Naive thymus-derived CD8-positive, alpha-beta T cell (primary cell): ENCODE measurements around the gene SLC25A21. TPM values are rescaled to one million over a fixed set of nuclear protein-coding genes. Genes with fewer than 3 reads are reported as not detected.

Experiments used
- ATAC-seq, 2 donors: fragments of 150-1000 bp; cut with Tn5 transposase in 1 of 2; sonication (Bioruptor Pico), chemical (Tn5 transposase) in 1 of 2; 1 replicate in 1 of 2; 2 replicates in 1 of 2; pipeline ENCODE4 v1.10.0; 2021; ENCODE audit warnings: mild to moderate bottlenecking in 2 of 2, moderate library complexity in 2 of 2
- POLR2A ChIA-PET: fragments of 350-600 bp; sonication (Branson Sonifier 250); formaldehyde crosslinking; loops from one replicate; lab custom pipeline; 2021; ENCODE audit warnings: antibody characterized with exemption; lab: Charles Lee
- DNase-seq, 10 donors: peaks; one replicate each; pipeline versions ENCODE4 v3.0.0 to v3.0.0-alpha.2; 2020 to 2022
- H3K27ac Mint-ChIP-seq, 10 donors: one replicate each; pipeline ENCODE4 v1.8.0; 2020 to 2022; ENCODE audit warnings: mild to moderate bottlenecking in 10 of 10, mixed read lengths in 10 of 10, moderate library complexity in 4 of 10, inconsistent platforms in 1 of 10
- H3K27me3 Mint-ChIP-seq, 5 donors: one replicate each; pipeline ENCODE4 v1.8.0; 2021 to 2022; ENCODE audit warnings: mixed read lengths in 5 of 5
- H3K36me3 Mint-ChIP-seq, 3 donors: one replicate each; pipeline ENCODE4 v1.8.0; 2020 to 2022; ENCODE audit warnings: mixed read lengths in 3 of 3, mild to moderate bottlenecking in 2 of 3, inconsistent platforms in 1 of 3
- H3K4me1 Mint-ChIP-seq, 4 donors: one replicate each; pipeline ENCODE4 v1.8.0; 2021 to 2022; ENCODE audit warnings: mixed read lengths in 4 of 4
- H3K4me3 Mint-ChIP-seq, 10 donors: one replicate each; pipeline ENCODE4 v1.8.0; 2020 to 2022; ENCODE audit warnings: mild to moderate bottlenecking in 10 of 10, mixed read lengths in 10 of 10, moderate library complexity in 6 of 10, inconsistent platforms in 1 of 10
- H3K9me3 Mint-ChIP-seq, 9 donors: one replicate each; pipeline ENCODE4 v1.8.0; 2020 to 2022; ENCODE audit warnings: mixed read lengths in 9 of 9, mild to moderate bottlenecking in 3 of 9, inconsistent platforms in 1 of 9, moderate library complexity in 1 of 9
- polyA plus RNA-seq, 3 donors: library from polyadenylated mRNA; unstranded; fragments of 300-500 nt; fragmentation: Illumina TruSeq; gene quantifications; one replicate each; pipeline ENCODE4 v1.2.3, GENCODE V29; 2021
- total RNA-seq, 8 experiments: library from RNA in 2 of 8; stranded (reverse) in 2 of 8; gene quantifications; one replicate each; pipeline ENCODE4 v1.2.3 and lab custom pipeline; 2021 to 2026

Gene SLC25A21
- total and polyA plus RNA-seq, 5 experiments from 2014 or later = not detected

GRCh38 chr14:37129047-37129446, 43.4 kb downstream of the SLC25A21 start:
- Mint-ChIP-seq H3K4me3 (no peak overlapping the region), H3K27me3 (peaks cover 0 to 6% (median 0%) of the 10 kb centered on the region in 5 donors), H3K9me3 (peaks cover 0 to 12% (median 1%) of the 10 kb centered on the region in 9 donors), H3K4me1 (no peaks in the 10 kb centered on the region), H3K36me3 (no peaks in the 10 kb centered on the region), H3K27ac (no peak overlapping the region)
- POLR2A ChIA-PET = no interaction called here
- no peak for DNase-seq
- no peak for ATAC-seq

GRCh38 chr14:37124614-37125013, 47.8 kb downstream of the SLC25A21 start:
- POLR2A ChIA-PET = no interaction called here
- no peaks in the 10 kb centered on the region for H3K27me3 Mint-ChIP-seq
- no peak overlapping the region for H3K27ac Mint-ChIP-seq

GRCh38 chr14:37122919-37123639, 49.3 kb downstream of the SLC25A21 start:
- peaks cover 0 to 1% (median 0%) of the 10 kb centered on the region in 3 donors for H3K36me3 Mint-ChIP-seq
- H3K9me3 Mint-ChIP-seq = peaks cover 0 to 4% (median 1%) of the 10 kb centered on the region in 9 donors
- DNase-seq (no peak), ATAC-seq (no peak)
- no peaks in the 10 kb centered on the region for H3K27me3 Mint-ChIP-seq
- no peak overlapping the region for H3K4me3 Mint-ChIP-seq
- no peaks in the 10 kb centered on the region for H3K4me1 Mint-ChIP-seq
- H3K27ac Mint-ChIP-seq = no peak overlapping the region
- POLR2A ChIA-PET = no interaction called here

More at GRCh38 chr14:37124614-37125013, 47.8 kb downstream of the SLC25A21 start:
- Mint-ChIP-seq H3K4me1 (no peaks in the 10 kb centered on the region), H3K36me3 (no peaks in the 10 kb centered on the region), H3K4me3 (no peak overlapping the region), H3K9me3 (peaks cover 0 to 5% (median 0%) of the 10 kb centered on the region in 9 donors)
- DNase-seq (no peak), ATAC-seq (no peak)

GRCh38 chr14:37122288-37122687, 50.1 kb downstream of the SLC25A21 start:
- H3K27ac Mint-ChIP-seq = no peak overlapping the region
- H3K36me3 Mint-ChIP-seq = peaks cover 0 to 4% (median 0%) of the 10 kb centered on the region in 3 donors
- H3K4me3 Mint-ChIP-seq = no peak overlapping the region
- no peaks in the 10 kb centered on the region for H3K27me3 Mint-ChIP-seq
- POLR2A ChIA-PET = no interaction called here
- DNase-seq (no peak), ATAC-seq (no peak)
- H3K9me3 Mint-ChIP-seq = peaks cover 0 to 7% (median 1%) of the 10 kb centered on the region in 9 donors
- no peaks in the 10 kb centered on the region for H3K4me1 Mint-ChIP-seq

DNA sequence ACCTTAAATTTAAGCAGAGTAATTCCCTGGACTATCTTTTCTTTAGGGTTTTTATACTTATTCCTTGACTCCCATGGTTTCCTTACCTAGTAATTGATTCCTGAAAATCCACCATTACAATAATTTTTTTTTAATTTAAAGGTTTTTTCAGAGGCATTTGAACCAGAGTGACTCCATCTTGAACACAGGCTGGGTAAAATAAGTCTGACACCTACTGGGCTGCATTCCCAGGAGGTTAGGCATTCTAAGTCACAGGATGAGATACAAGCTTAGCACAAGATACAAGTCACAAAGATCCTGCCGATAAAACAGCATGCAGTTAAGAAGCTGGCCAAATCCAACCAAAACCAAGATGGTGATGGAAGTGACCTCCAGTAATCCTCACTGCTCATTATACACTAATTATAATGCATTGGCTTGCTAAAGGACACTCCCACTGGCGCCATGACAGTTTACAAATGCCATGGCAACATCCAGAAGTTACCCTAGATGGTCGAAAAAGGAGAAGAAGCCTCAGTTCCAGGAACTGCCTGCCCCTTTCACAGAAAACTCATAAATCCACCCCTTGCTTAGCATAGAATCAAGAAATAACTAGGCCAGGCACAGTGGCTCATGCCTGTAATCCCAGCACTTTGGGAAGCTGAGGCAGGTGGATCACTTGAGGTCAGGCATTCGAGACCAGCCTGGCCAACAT, 53.6 kb downstream of the SLC25A21 start:
- Mint-ChIP-seq H3K9me3 (peaks cover 0 to 9% (median 3%) of the 10 kb centered on the region in 9 donors), H3K4me3 (no peak overlapping the region), H3K4me1 (no peaks in the 10 kb centered on the region), H3K27me3 (no peaks in the 10 kb centered on the region), H3K27ac (no peak overlapping the region), H3K36me3 (peaks cover 0 to 4% (median 0%) of the 10 kb centered on the region in 3 donors)
- no peak for ATAC-seq
- POLR2A ChIA-PET = no interaction called here
- DNase-seq = no peak

- Mint-ChIP-seq H3K27ac (no peak overlapping the region), H3K4me1 (no peaks in the 10 kb centered on the region), H3K9me3 (peaks cover 0 to 9% (median 4%) of the 10 kb centered on the region in 9 donors), H3K36me3 (peaks cover 0 to 4% (median 0%) of the 10 kb centered on the region in 3 donors), H3K27me3 (no peaks in the 10 kb centered on the region), H3K4me3 (no peak overlapping the region)
- POLR2A ChIA-PET = no interaction called here
- DNase-seq (no peak), ATAC-seq (no peak)
These were observed 55.2 kb downstream of the SLC25A21 start for GRCh38 chr14:37116933-37117849.

GRCh38 chr14:37115406-37115805, 57.0 kb downstream of the SLC25A21 start:
- H3K4me1 Mint-ChIP-seq = no peaks in the 10 kb centered on the region
- H3K4me3 Mint-ChIP-seq = no peak overlapping the region
- peaks cover 0 to 4% (median 0%) of the 10 kb centered on the region in 3 donors for H3K36me3 Mint-ChIP-seq
- no peak overlapping the region for H3K27ac Mint-ChIP-seq
- no peak for ATAC-seq
- H3K9me3 Mint-ChIP-seq = peaks cover 0 to 9% (median 4%) of the 10 kb centered on the region in 9 donors
- DNase-seq = no peak
- no peaks in the 10 kb centered on the region for H3K27me3 Mint-ChIP-seq
- POLR2A ChIA-PET = no interaction called here

DNA sequence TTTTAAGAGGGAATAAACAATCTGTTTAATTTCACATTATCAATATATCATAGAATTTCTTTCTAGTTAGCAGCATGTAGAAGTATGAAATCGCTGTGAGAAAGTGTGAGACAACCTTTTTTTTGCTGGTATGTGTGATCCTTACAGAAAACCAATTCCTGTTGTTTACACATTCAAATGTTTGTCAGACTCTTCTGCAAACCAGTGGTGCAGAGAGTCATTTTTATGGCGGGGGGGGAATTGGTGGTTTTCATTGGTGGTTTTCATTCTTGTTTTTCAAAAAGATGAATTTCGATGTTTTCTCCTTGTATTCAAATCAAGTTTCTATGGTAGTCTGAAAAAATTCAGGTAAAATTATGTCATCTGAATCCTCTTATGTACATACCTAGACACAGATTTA, 57.8 kb downstream of the SLC25A21 start:
- DNase-seq = no peak
- Mint-ChIP-seq H3K27me3 (no peaks in the 10 kb centered on the region), H3K4me3 (no peak overlapping the region), H3K9me3 (peaks cover 0 to 9% (median 4%) of the 10 kb centered on the region in 9 donors), H3K4me1 (no peaks in the 10 kb centered on the region), H3K27ac (no peak overlapping the region), H3K36me3 (peaks cover 0 to 4% (median 0%) of the 10 kb centered on the region in 3 donors)
- POLR2A ChIA-PET = no interaction called here
- ATAC-seq = no peak

DNA sequence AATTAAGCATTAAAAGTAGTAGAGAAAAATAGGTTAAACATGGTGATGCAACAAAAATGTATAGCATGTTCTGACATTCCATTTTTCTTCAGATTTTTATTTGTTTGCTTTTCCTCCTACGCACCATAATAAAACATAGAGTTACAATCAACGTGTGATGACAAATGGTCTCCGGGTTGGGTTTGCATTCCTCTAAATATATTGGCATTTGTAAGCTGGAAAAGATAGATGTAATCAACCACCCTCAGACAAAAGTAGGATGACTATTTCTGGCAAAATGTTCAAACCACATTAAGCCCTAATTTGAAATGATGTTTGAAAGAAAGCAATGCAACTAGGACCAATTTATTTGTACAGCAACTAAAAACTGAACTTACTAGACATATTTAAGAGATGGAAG, 58.4 kb downstream of the SLC25A21 start:
- Mint-ChIP-seq H3K4me3 (no peak overlapping the region), H3K27ac (no peak overlapping the region), H3K4me1 (no peaks in the 10 kb centered on the region), H3K9me3 (peaks cover 0 to 12% (median 5%) of the 10 kb centered on the region in 9 donors), H3K27me3 (peaks cover 0 to 2% (median 0%) of the 10 kb centered on the region in 5 donors), H3K36me3 (peaks cover 0 to 4% (median 0%) of the 10 kb centered on the region in 3 donors)
- DNase-seq = no peak
- no peak for ATAC-seq
- POLR2A ChIA-PET = no interaction called here

GRCh38 chr14:37098132-37098531, 74.3 kb downstream of the SLC25A21 start:
- no peak overlapping the region for H3K27ac Mint-ChIP-seq
- no peak for ATAC-seq
- no peak for DNase-seq
- POLR2A ChIA-PET = no interaction called here
- no peaks in the 10 kb centered on the region for H3K27me3 Mint-ChIP-seq
- H3K9me3 Mint-ChIP-seq = peaks cover 0 to 12% (median 0%) of the 10 kb centered on the region in 9 donors
- no peaks in the 10 kb centered on the region for H3K36me3 Mint-ChIP-seq
- H3K4me3 Mint-ChIP-seq = no peak overlapping the region
- no peaks in the 10 kb centered on the region for H3K4me1 Mint-ChIP-seq

DNA sequence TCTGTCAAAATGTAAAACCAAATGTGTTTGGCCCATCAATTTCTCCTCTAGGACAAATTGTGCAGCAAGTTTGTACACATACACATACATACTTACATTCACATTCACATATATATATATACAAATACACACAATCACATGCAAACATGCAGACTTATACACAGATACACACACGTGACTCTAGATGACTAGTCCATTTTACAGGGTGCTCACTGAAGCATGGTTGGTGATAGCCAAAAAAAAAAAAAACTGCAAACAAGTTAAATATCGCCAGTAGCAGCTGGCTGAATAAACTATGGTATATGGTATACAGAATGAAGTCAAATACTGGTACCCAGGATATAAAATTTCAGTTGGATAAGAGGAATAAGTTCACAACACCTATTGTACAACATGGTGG, 77.9 kb downstream of the SLC25A21 start:
- Mint-ChIP-seq H3K4me1 (no peaks in the 10 kb centered on the region), H3K9me3 (peaks cover 0 to 9% (median 0%) of the 10 kb centered on the region in 9 donors), H3K27ac (no peak overlapping the region), H3K36me3 (no peaks in the 10 kb centered on the region), H3K4me3 (no peak overlapping the region), H3K27me3 (no peaks in the 10 kb centered on the region)
- ATAC-seq (no peak), DNase-seq (no peak)
- POLR2A ChIA-PET = no interaction called here

GRCh38 chr14:37093364-37093763, 79.0 kb downstream of the SLC25A21 start:
- no peak overlapping the region for H3K27ac Mint-ChIP-seq
- no peak for DNase-seq
- ATAC-seq = no peak
- no peaks in the 10 kb centered on the region for H3K27me3 Mint-ChIP-seq
- no peaks in the 10 kb centered on the region for H3K36me3 Mint-ChIP-seq
- H3K4me1 Mint-ChIP-seq = no peaks in the 10 kb centered on the region
- no peak overlapping the region for H3K4me3 Mint-ChIP-seq
- POLR2A ChIA-PET = no interaction called here
- H3K9me3 Mint-ChIP-seq = peaks cover 0 to 11% (median 0%) of the 10 kb centered on the region in 9 donors
